MCF 10A (cell line): ENCODE results near the gene SLC2A6. TPM values are rescaled to one million over a fixed set of nuclear protein-coding genes. Genes with fewer than 3 reads are reported as not detected.

Experiments used
- BruUV-seq: library from RNA; stranded (reverse); fragments of 400-500 nt; replicated peaks from 2 replicates; lab custom pipeline; 2021; lab: Mats Ljungman, UMichigan
- CTCF ChIA-PET: fragments of 300-600 bp; sonication (Branson Sonifier 250); formaldehyde crosslinking; extraction: SDS; loops from one replicate; lab custom pipeline; 2021; ENCODE audit warnings: antibody characterized with exemption, inconsistent platforms; lab: Yijun Ruan, JAX
- POLR2A ChIA-PET: fragments of 300-600, 350-650 bp; sonication (Branson Sonifier 250); formaldehyde crosslinking; extraction: SDS; loops from one replicate; lab custom pipeline; 2020; ENCODE audit warnings: antibody characterized with exemption, inconsistent platforms; lab: Yijun Ruan, JAX
- DNase-seq: peaks from one replicate; pipeline ENCODE4 v3.0.0-alpha.2; 2018; ENCODE audit not compliant: unreplicated experiment
- H3K27ac Mint-ChIP-seq: one replicate; pipeline ENCODE4 v1.8.0; 2022; ENCODE audit warnings: mild to moderate bottlenecking, low read depth, mixed read lengths; ENCODE audit not compliant: unreplicated experiment
- H3K27me3 Mint-ChIP-seq: one replicate; pipeline ENCODE4 v1.8.0; 2022; ENCODE audit warnings: mixed read lengths; ENCODE audit not compliant: insufficient read depth, unreplicated experiment
- H3K36me3 Mint-ChIP-seq: one replicate; pipeline ENCODE4 v1.8.0; 2022; ENCODE audit warnings: mild to moderate bottlenecking, moderate library complexity, mixed read lengths; ENCODE audit not compliant: insufficient read depth, unreplicated experiment
- H3K4me1 Mint-ChIP-seq: one replicate; pipeline ENCODE4 v1.8.0; 2022; ENCODE audit warnings: mixed read lengths; ENCODE audit not compliant: insufficient read depth, unreplicated experiment
- H3K4me3 Mint-ChIP-seq: one replicate; pipeline ENCODE4 v1.8.0; 2022; ENCODE audit warnings: mild to moderate bottlenecking, moderate library complexity, mixed read lengths; ENCODE audit not compliant: unreplicated experiment
- H3K9me3 Mint-ChIP-seq: one replicate; pipeline ENCODE4 v1.8.0; 2022; ENCODE audit warnings: mixed read lengths; ENCODE audit not compliant: unreplicated experiment
- CTCF ChIP-seq: fragments of 200-600 bp; IDR thresholded peaks from one replicate; pipeline ENCODE4 v1.8.0; 2022; ENCODE audit warnings: antibody characterized with exemption, mild to moderate bottlenecking; ENCODE audit not compliant: unreplicated experiment
- intact Hi-C: fragments of 100-400 bp; cut with micrococcal nuclease; formaldehyde crosslinking; loops from 2 replicates; pipeline ENCODE4 v1.14.1; 2022
- total RNA-seq: library from RNA; stranded (reverse); gene quantifications from 2 replicates; pipeline ENCODE4 v1.2.3, GENCODE V29; 2022

Gene SLC2A6
- total RNA-seq, 1 experiment from 2014 or later, result 0.42 TPM

GRCh38 chr9:133467101-133467500, 11.8 kb downstream of the SLC2A6 start:
- ChIA-PET POLR2A (no interaction called here), CTCF (no interaction called here)
- Mint-ChIP-seq H3K4me1 (no peaks in the 10 kb centered on the region), H3K27me3 (no peaks in the 10 kb centered on the region), H3K9me3 (no peaks in the 10 kb centered on the region), H3K27ac (no peak overlapping the region), H3K36me3 (no peaks in the 10 kb centered on the region), H3K4me3 (no peak overlapping the region)
- DNase-seq, result no peak
- intact Hi-C loops, result no loop called here
- BruUV-seq, result no TSS peak
- TF ChIP-seq CTCF, result no peak

GRCh38 chr9:133465984-133466383, 12.9 kb downstream of the SLC2A6 start:
- intact Hi-C loops, result no loop called here
- Mint-ChIP-seq H3K27me3 (no peaks in the 10 kb centered on the region), H3K36me3 (no peaks in the 10 kb centered on the region), H3K27ac (no peak overlapping the region), H3K4me1 (no peaks in the 10 kb centered on the region), H3K9me3 (no peaks in the 10 kb centered on the region), H3K4me3 (no peak overlapping the region)
- TF ChIP-seq CTCF, result no peak
- no TSS peak for BruUV-seq
- POLR2A ChIA-PET, result no interaction called here
- no peak for DNase-seq
- CTCF ChIA-PET, result no interaction called here

- Mint-ChIP-seq H3K9me3 (no peaks in the 10 kb centered on the region), H3K4me3 (no peak overlapping the region), H3K27me3 (no peaks in the 10 kb centered on the region), H3K27ac (no peak overlapping the region), H3K36me3 (no peaks in the 10 kb centered on the region), H3K4me1 (no peaks in the 10 kb centered on the region)
- intact Hi-C loops, result no loop called here
- TF ChIP-seq CTCF, result no peak
- CTCF ChIA-PET, result interaction anchor here (0.6 kb wide), 1 partner anchor 17 kb away, joined by 3 read pairs; no protein-coding TSS in a partner anchor
- DNase-seq, result no peak
- BruUV-seq, result no TSS peak
- POLR2A ChIA-PET, result no interaction called here
Measured at GRCh38 chr9:133464638-133465037, 14.3 kb downstream of the SLC2A6 start.

- ChIA-PET CTCF (interaction anchor here (0.6 to 1.2 kb wide), 2 partner anchors 22 to 68 kb away, joined by 3 read pairs; no protein-coding TSS in a partner anchor), POLR2A (no interaction called here)
- Mint-ChIP-seq H3K9me3 (no peaks in the 10 kb centered on the region), H3K27me3 (no peaks in the 10 kb centered on the region), H3K4me3 (no peak overlapping the region), H3K27ac (no peak overlapping the region), H3K36me3 (no peaks in the 10 kb centered on the region), H3K4me1 (no peaks in the 10 kb centered on the region)
- no peak for DNase-seq
- intact Hi-C loops, result no loop called here
- no TSS peak for BruUV-seq
- TF ChIP-seq CTCF, result no peak
Measured at GRCh38 chr9:133463864-133464615, 14.9 kb downstream of the SLC2A6 start.
